Stomach (tissue), 9 donors: ENCODE results near the gene CAV2. TPM values are rescaled to one million over a fixed set of nuclear protein-coding genes. Genes with fewer than 3 reads are reported as not detected.

Source experiments
- DNase-seq, 2 donors: peaks; one replicate each; pipeline versions ENCODE4 v3.0.0 to v3.0.0-alpha.2; 2013 to 2019
- H3K27ac ChIP-seq, 5 donors: fragments of 200-600 bp in 4 of 5; sonication (generic) in 4 of 5; one replicate each; pipeline ENCODE4 v1.5.1; 2013 to 2019; ENCODE audit warnings: mild to moderate bottlenecking in 1 of 5, moderate library complexity in 1 of 5
- H3K27me3 ChIP-seq, 3 donors: fragments of 200-600 bp; sonication (generic); one replicate each; pipeline ENCODE4 v1.5.1; 2017 to 2019; ENCODE audit warnings: mixed run types in 1 of 3
- H3K36me3 ChIP-seq, 4 donors: fragments of 200-600 bp; sonication (generic); 1 replicate in 3 of 4; 2 replicates in 1 of 4; pipeline ENCODE4 v1.5.1; 2016 to 2019
- H3K4me1 ChIP-seq, 4 donors: fragments of 200-600 bp; sonication (generic); one replicate each; pipeline ENCODE4 v1.5.1; 2016 to 2019
- H3K4me3 ChIP-seq, 4 donors: fragments of 200-600 bp; sonication (generic) in 3 of 4; one replicate each; pipeline ENCODE4 v1.5.1; 2016 to 2019; ENCODE audit warnings: mild to moderate bottlenecking in 1 of 4
- H3K9me3 ChIP-seq, 4 donors: fragments of 200-600 bp; sonication (generic); one replicate each; pipeline ENCODE4 v1.5.1; 2016 to 2019
- EP300 ChIP-seq: sonication (generic); formaldehyde crosslinking; IDR thresholded peaks from one replicate; pipeline ENCODE4 v1.6.1; 2017; ENCODE audit warnings: antibody characterized with exemption
- POLR2A ChIP-seq, 4 donors: fragments of 450-650 bp; IDR thresholded peaks; one replicate each; pipeline ENCODE4 v1.6.1; 2016; ENCODE audit warnings: antibody characterized with exemption in 4 of 4, control low read depth in 2 of 4, mild to moderate bottlenecking in 1 of 4, moderate library complexity in 1 of 4
- POLR2AphosphoS5 ChIP-seq, 3 donors: sonication (generic); formaldehyde crosslinking; IDR thresholded peaks; one replicate each; pipeline ENCODE4 v1.6.1; 2016; ENCODE audit warnings: antibody characterized with exemption in 3 of 3
- WGBS, 5 donors: extraction: QIAGEN DNeasy Blood & Tissue Kit in 3 of 5; methylation state at CpG; one replicate each; pipeline versions ENCODE4 v1.1.5 to v1.1.7; 2013 to 2018; 5-methylcytosine and 5-hydroxymethylcytosine counted together
- intact Hi-C: fragments of 100-400 bp; cut with DNase I; formaldehyde crosslinking; loops from one replicate; pipeline ENCODE4 v1.15.1; 2023; ENCODE audit warnings: low total_unique reads
- polyA plus RNA-seq, 3 donors: library from polyadenylated mRNA; stranded (reverse); fragments of 200-250 nt; gene quantifications; one replicate each; pipeline ENCODE4 v1.2.3, GENCODE V29; 2013
- total RNA-seq, 5 donors: library from RNA; depleted of rRNA; stranded (reverse); fragments of >200 nt; gene quantifications; one replicate each; pipeline versions ENCODE4 v1.1.0 to v1.2.3, GENCODE V29; 2014 to 2016
- TF ChIP-seq, protein P1 (sequence below), 7 experiments: fragments of 450-650 bp in 4 of 7; fragments of 200-600 bp in 3 of 7; sonication (generic) in 3 of 7; IDR thresholded peaks; one replicate each; pipeline ENCODE4 v1.5.1; 2016 to 2019; ENCODE audit warnings: antibody characterized with exemption in 7 of 7, control low read depth in 2 of 7, mild to moderate bottlenecking in 1 of 7
- donor health status: healthy with polysubstance abuse.
- donor health status: Bipolar disorder and iron deficiency.
- donor health status: healthy.

CAV2 gene
- total and polyA plus RNA-seq, 8 donors, result 15.7 to 90.1 (median 27.4) TPM

DNA sequence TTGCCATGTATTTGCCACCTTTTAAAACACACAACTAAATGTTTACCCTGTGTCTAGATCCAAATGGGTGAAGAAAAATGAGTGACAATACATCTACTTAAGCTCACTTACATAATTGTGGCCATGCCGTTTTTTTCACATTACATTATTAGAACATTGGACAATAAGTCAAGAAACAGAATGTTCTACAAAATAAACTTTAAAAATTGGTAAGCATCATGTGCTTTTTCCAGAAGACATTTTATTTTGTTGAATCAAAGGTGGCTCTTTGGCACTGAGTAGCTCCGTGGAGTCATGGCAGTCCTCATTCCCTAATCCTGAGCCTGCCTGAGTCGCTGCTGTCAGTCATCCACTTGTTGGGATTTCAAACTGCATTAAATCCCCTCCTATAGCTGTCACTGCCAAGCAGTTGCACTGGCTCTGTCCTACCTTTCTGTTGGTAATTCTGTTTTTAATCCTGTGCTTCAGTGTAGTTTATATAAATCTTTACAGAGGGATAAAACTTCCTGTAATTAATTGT, 57.6 kb downstream of the CAV2 start:
- WGBS, 5 donors, result 63 to 76% (median 71%) methylated on average over 3 of the region's 3 CpGs
- H3K27me3 ChIP-seq, result no peaks in the 10 kb centered on the region
- no peak overlapping the region for H3K4me3 ChIP-seq
- H3K36me3 ChIP-seq, result peaks cover 0 to 8% (median 6%) of the 10 kb centered on the region in 4 donors
- H3K9me3 ChIP-seq, result no peaks in the 10 kb centered on the region
- TF ChIP-seq POLR2AphosphoS5 (IDR thresholded peaks at IDR 0.05) (peak in 1 of 3 donors; percentile 19), POLR2A (IDR thresholded peaks at IDR 0.05) (no peak)
- DNase-seq, result no peak
- H3K27ac ChIP-seq, result peak overlapping the region in 4 of 5 donors; percentile 15 to 85 (median 50)
- intact Hi-C loops, result no loop called here
- peaks cover 0 to 42% (median 4%) of the 10 kb centered on the region in 4 donors for H3K4me1 ChIP-seq

DNA sequence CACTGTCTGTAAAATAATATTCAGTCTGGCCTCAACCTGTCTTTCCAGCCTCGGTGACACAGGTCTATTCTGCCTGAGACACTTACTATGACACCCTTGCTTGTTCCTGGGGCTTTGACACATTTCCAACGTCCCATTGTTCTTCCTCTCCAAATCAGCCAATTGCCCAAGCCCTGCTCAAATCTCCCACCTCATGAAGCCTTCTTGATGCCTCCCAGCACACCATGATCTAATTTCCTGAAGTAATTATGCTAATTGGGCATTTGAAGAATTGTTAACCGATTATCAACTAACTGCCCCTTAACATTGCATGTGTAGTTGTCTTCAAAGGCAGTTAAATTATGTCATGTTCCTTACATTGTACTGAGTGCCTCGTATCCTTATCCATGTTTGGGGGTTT, 58.4 kb downstream of the CAV2 start:
- Histone ChIP-seq H3K27me3 (no peaks in the 10 kb centered on the region), H3K36me3 (peaks cover 0 to 8% (median 6%) of the 10 kb centered on the region in 4 donors), H3K27ac (peak overlapping the region in 3 of 5 donors; percentile 15 to 85 (median 61)), H3K4me1 (peaks cover 0 to 35% (median under 1%) of the 10 kb centered on the region in 4 donors), H3K4me3 (no peak overlapping the region), H3K9me3 (no peaks in the 10 kb centered on the region)
- TF ChIP-seq POLR2AphosphoS5 (IDR thresholded peaks at IDR 0.05) (no peak), POLR2A (IDR thresholded peaks at IDR 0.05) (no peak), EP300 (no peak)
- TF ChIP-seq, protein P1, sequence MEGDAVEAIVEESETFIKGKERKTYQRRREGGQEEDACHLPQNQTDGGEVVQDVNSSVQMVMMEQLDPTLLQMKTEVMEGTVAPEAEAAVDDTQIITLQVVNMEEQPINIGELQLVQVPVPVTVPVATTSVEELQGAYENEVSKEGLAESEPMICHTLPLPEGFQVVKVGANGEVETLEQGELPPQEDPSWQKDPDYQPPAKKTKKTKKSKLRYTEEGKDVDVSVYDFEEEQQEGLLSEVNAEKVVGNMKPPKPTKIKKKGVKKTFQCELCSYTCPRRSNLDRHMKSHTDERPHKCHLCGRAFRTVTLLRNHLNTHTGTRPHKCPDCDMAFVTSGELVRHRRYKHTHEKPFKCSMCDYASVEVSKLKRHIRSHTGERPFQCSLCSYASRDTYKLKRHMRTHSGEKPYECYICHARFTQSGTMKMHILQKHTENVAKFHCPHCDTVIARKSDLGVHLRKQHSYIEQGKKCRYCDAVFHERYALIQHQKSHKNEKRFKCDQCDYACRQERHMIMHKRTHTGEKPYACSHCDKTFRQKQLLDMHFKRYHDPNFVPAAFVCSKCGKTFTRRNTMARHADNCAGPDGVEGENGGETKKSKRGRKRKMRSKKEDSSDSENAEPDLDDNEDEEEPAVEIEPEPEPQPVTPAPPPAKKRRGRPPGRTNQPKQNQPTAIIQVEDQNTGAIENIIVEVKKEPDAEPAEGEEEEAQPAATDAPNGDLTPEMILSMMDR (IDR thresholded peaks at IDR 0.05), result no peak
- intact Hi-C loops, result no loop called here
- no peak for DNase-seq
- WGBS, 5 donors, result 73 to 90% (median 80%) methylated on average over 4 of the region's 4 CpGs

Other genes starting within 250 kb of the CAV2 start
- 100 to 1,000 TPM in 4 of 5 donors, 10 to 100 TPM in 1; 49.2 to 719 (median 267) TPM for gene CAV1, start 25.3 kb downstream of the CAV2 start, total RNA-seq
- gene CAV1, start 25.3 kb downstream of the CAV2 start, polyA plus RNA-seq, result 10 to 100 TPM; 18.5 to 73.2 (median 33.5) TPM
- 10 to 100 TPM in 3 of 5 donors, 1 to 10 TPM in 1, under 1 TPM in 1; 0.58 to 36.2 (median 14.5) TPM for gene MET, start 172.5 kb downstream of the CAV2 start, total RNA-seq
- gene MET, start 172.5 kb downstream of the CAV2 start, polyA plus RNA-seq, result 1 to 10 TPM; 2.0 to 3.7 (median 2.9) TPM